GM12878 (cell line): ENCODE data around the gene CITED2.

Experiments used
- BACH1 ChIP-seq: fragments of 450-650 bp; IDR thresholded peaks from 2 replicates; pipeline ENCODE4 v1.6.1; 2017; ENCODE audit warnings: mild to moderate bottlenecking, borderline replicate concordance
- CTCF ChIP-seq, 3 experiments: IDR thresholded peaks in 2 of 3; conservative IDR thresholded peaks in 1 of 3; 2 replicates each; pipeline ENCODE4 v1.5.1; 2011; ENCODE audit warnings: low read depth in 3 of 3, low read length in 3 of 3, mild to moderate bottlenecking in 3 of 3, control low read depth in 2 of 3, moderate library complexity in 2 of 3, inconsistent platforms in 1 of 3, mixed read lengths in 1 of 3; ENCODE audit not compliant: control insufficient read depth in 2 of 3, insufficient read depth in 1 of 3; ENCODE audit errors: extremely low read depth in 1 of 3
- ETV6 ChIP-seq, 2 experiments: fragments of 450-650 bp in 1 of 2; IDR thresholded peaks in 1 of 2; conservative IDR thresholded peaks in 1 of 2; 2 replicates each; pipeline ENCODE4 v1.6.1; 2014; ENCODE audit warnings: antibody characterized with exemption in 1 of 2, borderline replicate concordance in 1 of 2, low read depth in 1 of 2, mild to moderate bottlenecking in 1 of 2, moderate library complexity in 1 of 2
- FOXM1 ChIP-seq: IDR thresholded peaks from 2 replicates; pipeline ENCODE4 v1.6.1; 2012; ENCODE audit warnings: low read depth, mild to moderate bottlenecking, inconsistent platforms, low read length, moderate library complexity
- NFYA ChIP-seq: IDR thresholded peaks from 2 replicates; pipeline ENCODE4 v1.6.1; 2011; ENCODE audit warnings: low read depth, mild to moderate bottlenecking, low read length, improper control_type of control experiment, borderline replicate concordance
- RAD21 ChIP-seq: IDR thresholded peaks from 2 replicates; pipeline ENCODE4 v1.6.1; 2011; ENCODE audit warnings: mild to moderate bottlenecking, low read depth, low read length, moderate library complexity; ENCODE audit not compliant: insufficient read depth
- RELA ChIP-seq: fragments of 450-650 bp; IDR thresholded peaks from 2 replicates; pipeline ENCODE4 v1.8.0; 2014; ENCODE audit warnings: borderline replicate concordance; ENCODE audit not compliant: partially characterized antibody
- REST ChIP-seq: IDR thresholded peaks from 2 replicates; pipeline ENCODE4 v1.6.1; 2012; ENCODE audit warnings: mild to moderate bottlenecking, low read depth, low read length
- TARDBP ChIP-seq: IDR thresholded peaks from 2 replicates; pipeline ENCODE4 v1.6.1; 2016; ENCODE audit warnings: borderline replicate concordance
- ZNF274 ChIP-seq: IDR thresholded peaks from one replicate; pipeline ENCODE4 v1.8.0; 2011; ENCODE audit not compliant: insufficient read length, insufficient read depth
- TF ChIP-seq, protein P1 (sequence below): fragments of 450-650 bp; IDR thresholded peaks from 2 replicates; pipeline ENCODE4 v1.6.1; 2017; ENCODE audit warnings: mild to moderate bottlenecking, low read depth, inconsistent platforms; ENCODE audit not compliant: poor library complexity, severe bottlenecking

DNA sequence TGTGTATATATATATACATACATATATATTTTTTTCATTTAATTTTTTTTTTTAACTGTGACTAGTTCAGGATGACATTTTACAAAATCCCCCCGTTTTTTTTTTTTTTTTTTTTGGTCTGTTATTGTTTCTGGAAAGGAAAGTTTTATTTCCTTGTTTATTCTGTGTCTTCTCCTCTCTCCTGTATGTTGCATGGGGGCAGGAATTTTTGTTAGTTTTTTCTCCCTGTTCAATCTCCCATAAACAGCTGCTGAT, 50.2 kb downstream of the CITED2 start:
- no peak for TF ChIP-seq CTCF (IDR thresholded peaks at IDR 0.05 in 2 of 3, conservative IDR thresholded peaks at IDR 0.05 in 1 of 3; ENCODE audit: control insufficient read depth in 2 of 3, extremely low read depth in 1 of 3, insufficient read depth in 1 of 3, low read depth in 3 of 3, low read length in 3 of 3)
- TF ChIP-seq RAD21 = no peak
- TF ChIP-seq NFYA = no peak
- no peak for TF ChIP-seq ETV6 (conservative IDR thresholded peaks at IDR 0.05 in 1 of 2, IDR thresholded peaks at IDR 0.05 in 1 of 2; ENCODE audit: borderline replicate concordance in 1 of 2, low read depth in 1 of 2)
- no peak for TF ChIP-seq ZNF274
- TF ChIP-seq FOXM1 = no peak
- no peak for TF ChIP-seq RELA
- no peak for TF ChIP-seq REST
- TF ChIP-seq, protein P1, sequence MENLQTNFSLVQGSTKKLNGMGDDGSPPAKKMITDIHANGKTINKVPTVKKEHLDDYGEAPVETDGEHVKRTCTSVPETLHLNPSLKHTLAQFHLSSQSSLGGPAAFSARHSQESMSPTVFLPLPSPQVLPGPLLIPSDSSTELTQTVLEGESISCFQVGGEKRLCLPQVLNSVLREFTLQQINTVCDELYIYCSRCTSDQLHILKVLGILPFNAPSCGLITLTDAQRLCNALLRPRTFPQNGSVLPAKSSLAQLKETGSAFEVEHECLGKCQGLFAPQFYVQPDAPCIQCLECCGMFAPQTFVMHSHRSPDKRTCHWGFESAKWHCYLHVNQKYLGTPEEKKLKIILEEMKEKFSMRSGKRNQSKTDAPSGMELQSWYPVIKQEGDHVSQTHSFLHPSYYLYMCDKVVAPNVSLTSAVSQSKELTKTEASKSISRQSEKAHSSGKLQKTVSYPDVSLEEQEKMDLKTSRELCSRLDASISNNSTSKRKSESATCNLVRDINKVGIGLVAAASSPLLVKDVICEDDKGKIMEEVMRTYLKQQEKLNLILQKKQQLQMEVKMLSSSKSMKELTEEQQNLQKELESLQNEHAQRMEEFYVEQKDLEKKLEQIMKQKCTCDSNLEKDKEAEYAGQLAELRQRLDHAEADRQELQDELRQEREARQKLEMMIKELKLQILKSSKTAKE = no peak
- TF ChIP-seq BACH1 = no peak
- TF ChIP-seq TARDBP = no peak
